ENCODE results near the gene SMKR1.
"Not testable (repeated sequence)": the region's sequence is repeated elsewhere in the genome, so short reads cannot be mapped to it uniquely, and the experiment has no call there.

The SMKR1 gene

GRCh38 chr7:129501760-129502707, at the start of gene SMKR1:
SMKR1 (plus strand) TSS chr7:129502531; CDS start chr7:129502825, 294 bp downstream.
- DNase-seq (ENCODE audit: low read depth) = peak; percentile 90

GRCh38 chr7:129452589-129453231, 49.6 kb upstream of the SMKR1 start:
- DNase-seq (ENCODE audit: low read depth) = no peak

GRCh38 chr7:129453510-129454248, 48.7 kb upstream of the SMKR1 start:
- no peak for DNase-seq (ENCODE audit: low read depth)

GRCh38 chr7:129454249-129454551, 48.1 kb upstream of the SMKR1 start:
- no peak for DNase-seq (ENCODE audit: low read depth)

GRCh38 chr7:129456421-129456820, 45.9 kb upstream of the SMKR1 start:
- DNase-seq (ENCODE audit: low read depth) = no peak

- no peak for DNase-seq (ENCODE audit: low read depth)
Observed at GRCh38 chr7:129457101-129457500, 45.2 kb upstream of the SMKR1 start.

- DNase-seq (ENCODE audit: low read depth) = no peak
Observed at GRCh38 chr7:129458171-129458570, 44.2 kb upstream of the SMKR1 start.

GRCh38 chr7:129461809-129462208, 40.5 kb upstream of the SMKR1 start:
- DNase-seq (ENCODE audit: low read depth) = no peak

- DNase-seq (ENCODE audit: low read depth) = no peak
Observed at GRCh38 chr7:129462420-129462819, 39.9 kb upstream of the SMKR1 start.

GRCh38 chr7:129464194-129464593, 38.1 kb upstream of the SMKR1 start:
- DNase-seq (ENCODE audit: low read depth) = no peak

- DNase-seq (ENCODE audit: low read depth) = no peak
Observed at GRCh38 chr7:129465080-129465479, 37.3 kb upstream of the SMKR1 start.

GRCh38 chr7:129466796-129467195, 35.5 kb upstream of the SMKR1 start:
- no peak for DNase-seq (ENCODE audit: low read depth)

- no peak for DNase-seq (ENCODE audit: low read depth)
Observed at GRCh38 chr7:129468087-129468486, 34.2 kb upstream of the SMKR1 start.

- DNase-seq (ENCODE audit: low read depth) = no peak
Observed at GRCh38 chr7:129468547-129468946, 33.8 kb upstream of the SMKR1 start.

GRCh38 chr7:129469930-129470329, 32.4 kb upstream of the SMKR1 start:
- no peak for DNase-seq (ENCODE audit: low read depth)

GRCh38 chr7:129470411-129470810, 31.9 kb upstream of the SMKR1 start:
- DNase-seq (ENCODE audit: low read depth) = no peak

GRCh38 chr7:129471402-129471827, 30.9 kb upstream of the SMKR1 start:
- no peak for DNase-seq (ENCODE audit: low read depth)

- not testable (repeated sequence) for DNase-seq (ENCODE audit: low read depth)
Observed at GRCh38 chr7:129475931-129476330, 26.4 kb upstream of the SMKR1 start.

- DNase-seq (ENCODE audit: low read depth) = not testable (repeated sequence)
Observed at GRCh38 chr7:129476398-129476797, 25.9 kb upstream of the SMKR1 start.

- DNase-seq (ENCODE audit: low read depth) = no peak
Observed at GRCh38 chr7:129479831-129480230, 22.5 kb upstream of the SMKR1 start.

- DNase-seq (ENCODE audit: low read depth) = no peak
Observed at GRCh38 chr7:129480674-129481363, 21.5 kb upstream of the SMKR1 start.

GRCh38 chr7:129481376-129481775, 21.0 kb upstream of the SMKR1 start:
- DNase-seq (ENCODE audit: low read depth) = not testable (repeated sequence)
